Thoracic aorta (tissue), 2 donors: ENCODE data around the gene CASP2. TPM values are rescaled to one million over a fixed set of nuclear protein-coding genes. Genes with fewer than 3 reads are reported as not detected.

Experiments used
- ATAC-seq: fragments of 150-250 bp; one replicate; pipeline ENCODE4 v1.8.0; 2017; ENCODE audit warnings: low read depth; ENCODE audit not compliant: insufficient number of reproducible peaks, low FRiP score
- DNase-seq: peaks from one replicate; pipeline ENCODE4 v3.0.0-alpha.2; 2020; ENCODE audit warnings: low spot score
- H3K27ac ChIP-seq, 2 donors: fragments of 200-600 bp; sonication (generic); 1 replicate in 1 of 2; 2 replicates in 1 of 2; pipeline ENCODE4 v1.5.1; 2016; ENCODE audit warnings: mild to moderate bottlenecking in 2 of 2, moderate library complexity in 2 of 2
- H3K27me3 ChIP-seq: fragments of 200-600 bp; sonication (generic); replicated peaks from 2 replicates; pipeline ENCODE4 v1.6.0; 2016; ENCODE audit warnings: mild to moderate bottlenecking; ENCODE audit not compliant: insufficient read depth
- H3K36me3 ChIP-seq: fragments of 200-600 bp; sonication (generic); one replicate; pipeline ENCODE4 v1.5.1; 2016
- H3K4me1 ChIP-seq, 2 donors: fragments of 200-600 bp; sonication (generic); 1 replicate in 1 of 2; 2 replicates in 1 of 2; pipeline versions ENCODE4 v1.5.1 to v1.6.0; 2016; ENCODE audit warnings: low read depth in 2 of 2, mild to moderate bottlenecking in 1 of 2; ENCODE audit not compliant: control insufficient read depth in 1 of 2
- H3K4me3 ChIP-seq: fragments of 200-600 bp; sonication (generic); 2 replicates; pipeline ENCODE4 v1.5.1; 2016; ENCODE audit warnings: mild to moderate bottlenecking
- H3K9me3 ChIP-seq: fragments of 200-600 bp; sonication (generic); 2 replicates; pipeline ENCODE4 v1.5.1; 2016
- total RNA-seq, 2 donors: library from RNA; depleted of rRNA; stranded (reverse); fragments of >200 nt; gene quantifications; one replicate each; pipeline versions ENCODE4 v1.1.0 to v1.2.3, GENCODE V29; 2016
- TF ChIP-seq, protein P1 (sequence below): fragments of 200-600 bp; sonication (generic); IDR thresholded peaks from one replicate; pipeline ENCODE4 v1.5.1; 2019; ENCODE audit warnings: antibody characterized with exemption

CASP2 gene
- 10 to 100 TPM; 12.3 to 13.4 TPM for total RNA-seq

DNA sequence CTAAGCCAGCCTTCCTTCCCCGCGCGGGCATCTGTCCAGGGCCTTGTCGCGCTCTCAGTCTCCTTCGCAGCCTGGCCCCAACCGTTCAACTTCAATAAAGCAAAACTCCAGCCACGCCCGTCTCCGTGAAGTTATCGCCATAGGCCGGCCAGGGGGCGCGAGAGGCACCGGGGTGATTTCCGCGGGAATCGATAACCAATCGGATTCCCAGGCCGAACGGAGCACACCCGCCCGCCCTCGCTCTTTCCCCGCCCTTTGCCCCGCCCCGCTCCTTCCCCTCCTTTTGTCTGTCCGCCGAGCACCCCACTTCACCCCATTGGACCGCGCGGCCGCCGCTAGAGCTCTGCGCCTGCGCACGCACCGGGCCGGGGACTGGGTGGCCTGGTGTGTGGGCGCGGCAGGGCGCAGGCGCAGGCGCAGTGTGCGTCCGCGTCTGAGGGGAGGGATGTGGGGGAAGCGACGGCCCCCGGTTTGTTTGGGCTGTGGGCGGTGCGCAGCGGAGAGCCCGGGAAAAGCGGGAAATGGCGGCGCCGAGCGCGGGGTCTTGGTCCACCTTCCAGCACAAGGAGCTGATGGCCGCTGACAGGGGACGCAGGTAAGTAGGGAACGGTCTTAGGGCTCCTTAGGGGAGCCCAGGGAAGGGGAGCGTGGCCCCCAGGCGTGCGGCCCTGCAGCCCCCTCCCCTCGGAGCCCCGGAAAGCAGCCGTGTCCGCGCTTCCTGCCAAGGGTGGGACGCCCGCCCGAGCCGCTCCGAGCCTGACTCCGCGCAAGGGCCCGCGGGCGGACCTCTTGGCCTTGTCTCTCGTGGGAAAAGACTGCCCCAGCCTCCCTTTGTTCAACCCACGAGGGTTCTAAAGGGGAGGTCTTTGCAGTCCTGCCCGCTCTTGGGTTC is at the start of gene CASP2:
TSS of gene CASP2 (plus strand) at position 417 of the 892 bp plus-strand sequence. CDS start at position 522, 105 bp downstream.
- peak; percentile 96 for DNase-seq
- no peaks in the 10 kb centered on the region for H3K9me3 ChIP-seq
- TF ChIP-seq, protein P1, sequence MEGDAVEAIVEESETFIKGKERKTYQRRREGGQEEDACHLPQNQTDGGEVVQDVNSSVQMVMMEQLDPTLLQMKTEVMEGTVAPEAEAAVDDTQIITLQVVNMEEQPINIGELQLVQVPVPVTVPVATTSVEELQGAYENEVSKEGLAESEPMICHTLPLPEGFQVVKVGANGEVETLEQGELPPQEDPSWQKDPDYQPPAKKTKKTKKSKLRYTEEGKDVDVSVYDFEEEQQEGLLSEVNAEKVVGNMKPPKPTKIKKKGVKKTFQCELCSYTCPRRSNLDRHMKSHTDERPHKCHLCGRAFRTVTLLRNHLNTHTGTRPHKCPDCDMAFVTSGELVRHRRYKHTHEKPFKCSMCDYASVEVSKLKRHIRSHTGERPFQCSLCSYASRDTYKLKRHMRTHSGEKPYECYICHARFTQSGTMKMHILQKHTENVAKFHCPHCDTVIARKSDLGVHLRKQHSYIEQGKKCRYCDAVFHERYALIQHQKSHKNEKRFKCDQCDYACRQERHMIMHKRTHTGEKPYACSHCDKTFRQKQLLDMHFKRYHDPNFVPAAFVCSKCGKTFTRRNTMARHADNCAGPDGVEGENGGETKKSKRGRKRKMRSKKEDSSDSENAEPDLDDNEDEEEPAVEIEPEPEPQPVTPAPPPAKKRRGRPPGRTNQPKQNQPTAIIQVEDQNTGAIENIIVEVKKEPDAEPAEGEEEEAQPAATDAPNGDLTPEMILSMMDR = peak; percentile 17
- peaks cover 18 to 31% of the 10 kb centered on the region in 2 donors for H3K4me1 ChIP-seq
- H3K4me3 ChIP-seq = peak within 1 kb of the TSS; percentile 94
- peaks cover 11% of the 10 kb centered on the region for H3K36me3 ChIP-seq
- H3K27me3 ChIP-seq = no peaks in the 10 kb centered on the region
- H3K27ac ChIP-seq = peak within 1 kb of the TSS; percentile 89 to 94
- peak; percentile 89 for ATAC-seq

DNA sequence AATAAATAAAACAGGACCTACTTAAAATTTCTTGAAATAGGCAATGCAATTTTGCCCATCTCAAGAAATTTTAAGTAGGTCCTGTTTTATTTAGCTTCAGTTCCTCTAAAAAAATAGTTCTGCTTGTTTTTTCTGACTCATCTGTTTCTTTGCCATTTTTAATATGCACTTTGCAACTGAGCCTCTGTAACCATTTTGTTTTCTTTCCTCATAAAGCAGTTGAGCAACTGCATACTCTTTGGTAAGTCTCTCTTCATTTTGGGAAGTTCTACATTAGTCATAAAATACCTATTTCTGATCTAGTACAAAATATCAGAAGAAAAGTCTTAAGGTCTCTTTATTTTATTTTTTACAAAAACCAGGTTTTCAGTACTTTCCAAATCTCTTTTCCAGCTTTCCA is 48.3 kb upstream of the CASP2 start:
- Histone ChIP-seq H3K9me3 (peaks cover 10% of the 10 kb centered on the region), H3K36me3 (no peaks in the 10 kb centered on the region), H3K27me3 (no peaks in the 10 kb centered on the region), H3K27ac (peak overlapping the region in 1 of 2 donors; percentile 5), H3K4me1 (no peaks in the 10 kb centered on the region), H3K4me3 (no peak overlapping the region)
- DNase-seq (no peak), ATAC-seq (no peak)
- TF ChIP-seq, protein P1 = no peak

DNA sequence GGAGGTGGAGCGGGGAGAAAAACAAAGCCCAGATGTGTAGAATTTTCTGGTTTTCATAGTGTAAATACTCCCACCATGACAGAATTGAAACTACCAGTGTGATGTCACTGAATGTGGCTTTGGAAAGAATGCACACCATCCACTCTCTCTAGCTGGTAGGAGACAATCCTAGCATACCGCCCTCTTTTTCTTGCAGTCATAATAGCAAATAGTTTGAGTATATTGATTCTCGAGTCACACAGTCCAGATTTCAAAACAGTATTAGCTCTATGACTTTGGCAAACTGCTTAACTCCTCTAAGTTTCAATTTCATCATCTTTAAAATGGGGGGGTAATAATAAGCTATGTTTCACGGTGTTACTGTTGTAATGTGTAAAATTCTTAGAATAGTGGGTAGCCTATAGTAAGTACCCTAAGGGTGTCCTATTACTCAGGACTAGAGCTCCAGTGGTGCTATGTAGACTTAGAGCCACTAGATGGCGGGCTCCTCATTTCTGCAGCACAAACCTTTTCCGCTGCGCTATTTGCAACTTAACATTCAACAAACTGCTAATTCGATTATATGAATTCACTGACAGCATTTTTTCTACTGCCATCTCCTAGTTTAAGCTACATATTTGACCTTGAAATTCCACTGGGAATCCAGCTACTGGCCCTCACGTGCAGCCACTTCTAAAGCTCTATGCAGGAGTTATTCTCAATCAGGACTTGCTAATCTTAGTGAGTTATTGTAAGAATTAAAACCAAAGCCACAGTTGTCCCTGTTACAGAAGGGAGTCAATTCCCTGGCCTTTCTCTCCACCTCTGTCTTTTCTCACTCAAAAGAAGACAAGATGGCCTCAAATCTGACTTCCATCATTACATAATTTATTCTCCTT is 47.6 kb upstream of the CASP2 start:
- DNase-seq (no peak), ATAC-seq (peak; percentile 86)
- no peak overlapping the region for H3K4me3 ChIP-seq
- no peaks in the 10 kb centered on the region for H3K36me3 ChIP-seq
- H3K9me3 ChIP-seq = peaks cover 10% of the 10 kb centered on the region
- no peaks in the 10 kb centered on the region for H3K27me3 ChIP-seq
- no peaks in the 10 kb centered on the region for H3K4me1 ChIP-seq
- TF ChIP-seq, protein P1 = peak; percentile 86
- peak overlapping the region in 1 of 2 donors; percentile 5 for H3K27ac ChIP-seq

DNA sequence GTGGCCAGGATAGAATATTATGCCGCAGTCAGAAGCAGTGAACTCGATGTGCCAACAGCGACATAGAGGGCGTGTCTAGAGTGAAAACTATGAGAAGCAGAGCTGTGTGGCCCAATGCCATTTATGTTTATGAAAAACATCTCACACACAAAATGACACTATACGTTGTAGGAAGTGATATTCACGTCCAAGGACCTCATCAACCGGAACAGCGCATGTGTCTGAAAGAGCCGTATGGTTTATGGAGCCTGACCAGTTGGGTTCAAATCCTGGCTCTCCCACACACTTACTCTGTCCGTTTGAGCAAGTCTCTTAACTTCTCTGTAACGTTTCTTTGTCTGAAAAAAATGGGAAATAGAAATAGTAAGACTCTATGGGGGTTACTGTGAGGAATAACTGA is 45.8 kb upstream of the CASP2 start:
- H3K9me3 ChIP-seq = no peaks in the 10 kb centered on the region
- H3K27me3 ChIP-seq = no peaks in the 10 kb centered on the region
- no peak overlapping the region for H3K27ac ChIP-seq
- H3K4me1 ChIP-seq = no peaks in the 10 kb centered on the region
- no peak for ATAC-seq
- no peak for DNase-seq
- H3K4me3 ChIP-seq = no peak overlapping the region
- TF ChIP-seq, protein P1 = no peak
- no peaks in the 10 kb centered on the region for H3K36me3 ChIP-seq

DNA sequence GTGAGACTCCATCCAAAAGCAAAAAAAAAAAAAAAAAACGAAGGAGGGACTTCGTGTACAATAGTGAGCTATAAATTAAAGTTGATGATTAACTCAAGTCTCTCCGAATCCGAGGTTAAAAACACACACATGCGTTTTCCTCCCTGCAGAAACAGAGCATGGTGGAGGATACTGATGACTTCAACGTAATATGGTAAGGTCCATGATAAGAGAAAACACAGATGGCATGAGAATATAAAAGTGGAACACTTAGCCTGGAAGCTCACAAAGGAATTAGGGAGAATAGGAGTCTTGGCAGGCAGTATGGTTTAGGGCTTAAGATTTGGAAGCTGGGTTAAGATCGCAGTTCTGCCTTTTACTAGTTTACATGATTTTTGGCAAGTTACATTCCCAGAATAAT is 45.0 kb upstream of the CASP2 start:
- H3K9me3 ChIP-seq = no peaks in the 10 kb centered on the region
- H3K27me3 ChIP-seq = no peaks in the 10 kb centered on the region
- TF ChIP-seq, protein P1 = no peak
- H3K4me1 ChIP-seq = no peaks in the 10 kb centered on the region
- ATAC-seq (no peak), DNase-seq (no peak)
- H3K36me3 ChIP-seq = no peaks in the 10 kb centered on the region
- no peak overlapping the region for H3K4me3 ChIP-seq
- no peak overlapping the region for H3K27ac ChIP-seq
